GM12864 (cell line): Measurements from ENCODE around the gene SLC16A12.

Source experiments
- DNase-seq: peaks from one replicate; pipeline ENCODE4 v3.0.0-alpha.2; 2011; ENCODE audit warnings: low read depth
- H3K4me3 ChIP-seq: 2 replicates; pipeline ENCODE4 v1.5.1; 2011; ENCODE audit warnings: mild to moderate bottlenecking, low read depth, low read length, control low read depth
- CTCF ChIP-seq: IDR thresholded peaks from 2 replicates; pipeline ENCODE4 v1.5.1; 2011; ENCODE audit warnings: low read depth, mild to moderate bottlenecking, moderate library complexity, low read length, control low read depth, inconsistent platforms; ENCODE audit errors: missing control alignments

SLC16A12 gene

GRCh38 chr10:89427629-89428028 is 107.8 kb downstream of the SLC16A12 start:
- no peak for DNase-seq
- no peak overlapping the region for H3K4me3 ChIP-seq
- no peak for TF ChIP-seq CTCF

- H3K4me3 ChIP-seq, result no peak overlapping the region
- TF ChIP-seq CTCF, result peak; percentile 76
- DNase-seq, result no peak
Measured at GRCh38 chr10:89426230-89426868, 109.0 kb downstream of the SLC16A12 start.

- TF ChIP-seq CTCF, result no peak
- no peak overlapping the region for H3K4me3 ChIP-seq
- no peak for DNase-seq
Measured at GRCh38 chr10:89425000-89425399, 110.4 kb downstream of the SLC16A12 start.

- no peak for DNase-seq
- no peak for TF ChIP-seq CTCF
- H3K4me3 ChIP-seq, result no peak overlapping the region
Measured at GRCh38 chr10:89421018-89421476, 114.3 kb downstream of the SLC16A12 start.

GRCh38 chr10:89419548-89419947 is 115.8 kb downstream of the SLC16A12 start:
- DNase-seq, result no peak
- peak; percentile 40 for TF ChIP-seq CTCF
- no peak overlapping the region for H3K4me3 ChIP-seq

- no peak for TF ChIP-seq CTCF
- DNase-seq, result no peak
Measured at GRCh38 chr10:89416465-89416864, 118.9 kb downstream of the SLC16A12 start.

More at GRCh38 chr10:89416465-89416864, 118.9 kb downstream of the SLC16A12 start:
- H3K4me3 ChIP-seq, result no peak overlapping the region
